Astrocyte of the spinal cord (primary cell): Measurements from ENCODE around the gene ZNHIT2.

Experiments
- DNase-seq: peaks from one replicate; pipeline ENCODE4 v3.0.0; 2011; ENCODE audit warnings: low read depth, low spot score
- H3K4me3 ChIP-seq: 2 replicates; pipeline ENCODE4 v1.5.1; 2011; ENCODE audit warnings: low read depth, mild to moderate bottlenecking, low read length, moderate library complexity
- CTCF ChIP-seq: IDR thresholded peaks from 2 replicates; pipeline ENCODE4 v1.5.1; 2012; ENCODE audit warnings: low read depth, mild to moderate bottlenecking, low read length, inconsistent platforms
- in situ Hi-C: cut with HindIII; loops from 2 replicates; pipeline ENCODE4 v1.10.0; 2017; ENCODE audit warnings: low sequenced_read_pairs

ZNHIT2 gene

GRCh38 chr11:65108469-65109123 lies 8.9 kb downstream of the ZNHIT2 start:
- TF ChIP-seq CTCF = no peak
- in situ Hi-C loops = no loop called here
- no peak for DNase-seq
- no peak overlapping the region for H3K4me3 ChIP-seq

- no peak for DNase-seq
- in situ Hi-C loops = no loop called here
- no peak for TF ChIP-seq CTCF
- H3K4me3 ChIP-seq = no peak overlapping the region
Measured at GRCh38 chr11:65107751-65108468, 9.6 kb downstream of the ZNHIT2 start.

- no peak for TF ChIP-seq CTCF
- in situ Hi-C loops = no loop called here
- no peak overlapping the region for H3K4me3 ChIP-seq
- no peak for DNase-seq
Measured at GRCh38 chr11:65107078-65107477, 10.4 kb downstream of the ZNHIT2 start.

DNA sequence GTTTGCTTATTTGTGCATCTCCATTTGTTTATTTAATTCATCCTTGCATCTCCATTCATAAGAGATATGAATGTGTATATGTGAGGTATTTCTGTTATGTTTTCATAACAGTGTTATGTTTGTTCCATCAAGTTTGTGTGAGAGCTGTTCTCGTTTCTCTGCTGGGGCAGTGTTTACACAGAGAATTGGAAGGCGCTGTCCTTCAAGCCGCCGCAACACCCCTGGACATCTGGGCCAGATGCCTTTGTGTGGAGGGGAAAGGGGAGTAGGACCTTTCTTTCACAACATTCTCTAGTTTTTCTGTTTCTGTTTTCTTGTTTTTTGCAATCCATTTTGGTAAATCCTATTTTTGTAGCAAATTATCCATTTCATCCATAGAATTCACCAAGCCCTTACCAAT lies 12.9 kb downstream of the ZNHIT2 start:
- no peak for DNase-seq
- no peak overlapping the region for H3K4me3 ChIP-seq
- TF ChIP-seq CTCF = no peak
- in situ Hi-C loops = no loop called here

GRCh38 chr11:65103476-65103875 lies 14.0 kb downstream of the ZNHIT2 start:
- no peak overlapping the region for H3K4me3 ChIP-seq
- TF ChIP-seq CTCF = no peak
- DNase-seq = no peak
- in situ Hi-C loops = no loop called here

- H3K4me3 ChIP-seq = no peak overlapping the region
- peak; percentile 25 for DNase-seq
- TF ChIP-seq CTCF = no peak
- in situ Hi-C loops = no loop called here
Measured at GRCh38 chr11:65102142-65103095, 15.1 kb downstream of the ZNHIT2 start.
